ENCODE results near the gene TSHZ2. TPM values are rescaled to one million over a fixed set of nuclear protein-coding genes. Genes with fewer than 3 reads are reported as not detected.

The TSHZ2 gene
- total RNA-seq, 1 donor from 2014 or later, result 9.9 TPM

DNA sequence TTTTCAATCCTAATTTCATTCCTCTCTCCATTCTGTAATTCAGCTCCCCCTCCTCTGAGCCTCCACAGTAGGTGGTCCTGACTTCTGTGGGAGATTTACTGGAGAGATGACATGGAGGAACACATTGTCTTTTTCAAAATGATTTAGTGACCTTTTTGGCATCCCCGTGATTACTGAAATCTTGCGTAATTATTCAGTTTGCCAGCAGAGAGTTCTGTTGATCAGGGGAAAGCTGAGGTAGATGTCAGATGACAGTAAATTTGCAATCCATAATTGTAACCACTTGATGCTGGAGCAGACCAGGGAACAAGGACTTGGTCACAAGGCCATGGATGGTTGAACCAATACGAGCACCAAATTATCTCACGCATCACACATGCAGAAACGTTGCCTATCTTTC, 302.2 kb downstream of the TSHZ2 start:
- H3K36me3 ChIP-seq (ENCODE audit: control insufficient read depth in 3 of 3, insufficient read depth in 3 of 3, low read length in 3 of 3), result no peaks in the 10 kb centered on the region
- H3K4me1 ChIP-seq (ENCODE audit: control insufficient read depth in 3 of 3, insufficient read depth in 3 of 3, low read length in 3 of 3), result peaks cover 3 to 8% (median 8%) of the 10 kb centered on the region in 3 donors
- no peak overlapping the region for H3K27ac ChIP-seq (ENCODE audit: low read depth, low read length)
- no peak overlapping the region for H3K9ac ChIP-seq (ENCODE audit: low read depth in 1 of 3, low read length in 3 of 3)
- no peak overlapping the region for H3K4me3 ChIP-seq (ENCODE audit: low read length in 3 of 3)
- H3K27me3 ChIP-seq (ENCODE audit: control insufficient read depth in 3 of 3, insufficient read depth in 3 of 3, low read length in 3 of 3), result peaks cover 0 to 2% (median 0%) of the 10 kb centered on the region in 3 donors
- H3K9me3 ChIP-seq (ENCODE audit: control insufficient read depth in 3 of 3, low read length in 3 of 3), result no peaks in the 10 kb centered on the region

DNA sequence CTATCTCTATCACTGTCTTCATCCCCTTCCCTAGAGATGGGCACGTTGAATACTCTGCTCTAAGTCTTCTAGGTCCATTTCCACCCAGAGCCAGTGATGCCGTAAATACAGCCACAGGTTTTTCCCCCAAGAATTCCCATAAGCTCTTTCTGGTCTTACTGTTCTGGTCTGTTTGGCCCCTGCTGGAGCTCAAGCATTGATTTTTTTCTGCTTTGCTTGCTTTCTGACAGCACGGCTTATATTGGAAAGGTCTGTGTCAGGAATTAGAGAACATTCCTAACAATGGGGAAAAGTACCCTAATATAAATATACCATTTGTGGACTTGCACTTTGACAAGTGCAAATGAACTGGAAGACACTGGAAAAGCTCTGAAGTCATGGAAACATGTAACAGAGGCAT, 302.6 kb downstream of the TSHZ2 start:
- Histone ChIP-seq H3K4me3 (ENCODE audit: low read length in 3 of 3) (no peak overlapping the region), H3K27ac (ENCODE audit: low read depth, low read length) (no peak overlapping the region), H3K9me3 (ENCODE audit: control insufficient read depth in 3 of 3, low read length in 3 of 3) (no peaks in the 10 kb centered on the region), H3K27me3 (ENCODE audit: control insufficient read depth in 3 of 3, insufficient read depth in 3 of 3, low read length in 3 of 3) (peaks cover 0 to 2% (median 0%) of the 10 kb centered on the region in 3 donors), H3K4me1 (ENCODE audit: control insufficient read depth in 3 of 3, insufficient read depth in 3 of 3, low read length in 3 of 3) (peaks cover 3 to 8% (median 8%) of the 10 kb centered on the region in 3 donors), H3K36me3 (ENCODE audit: control insufficient read depth in 3 of 3, insufficient read depth in 3 of 3, low read length in 3 of 3) (no peaks in the 10 kb centered on the region), H3K9ac (ENCODE audit: low read depth in 1 of 3, low read length in 3 of 3) (no peak overlapping the region)

DNA sequence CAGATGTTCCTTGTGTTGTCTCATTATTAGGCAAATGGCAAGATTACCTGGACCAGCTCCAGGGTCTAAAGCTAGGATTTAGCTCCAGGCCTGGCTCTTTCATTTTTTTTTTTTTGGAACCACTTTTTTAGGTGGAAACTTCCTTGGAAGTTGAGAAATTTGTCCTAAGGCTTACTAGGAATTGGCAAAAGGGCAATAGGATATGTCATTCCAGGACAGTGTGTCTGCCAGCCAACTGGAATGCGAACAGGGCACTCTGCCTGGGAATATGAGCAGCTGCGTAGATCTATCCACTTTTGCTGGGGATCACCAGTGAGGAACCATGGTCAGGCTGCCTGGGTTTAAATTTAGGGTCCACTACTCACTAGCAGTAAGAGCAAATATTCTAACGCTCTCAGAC, 304.0 kb downstream of the TSHZ2 start:
- Histone ChIP-seq H3K4me3 (ENCODE audit: low read length in 3 of 3) (no peak overlapping the region), H3K27me3 (ENCODE audit: control insufficient read depth in 3 of 3, insufficient read depth in 3 of 3, low read length in 3 of 3) (peaks cover 0 to 2% (median 0%) of the 10 kb centered on the region in 3 donors), H3K36me3 (ENCODE audit: control insufficient read depth in 3 of 3, insufficient read depth in 3 of 3, low read length in 3 of 3) (no peaks in the 10 kb centered on the region), H3K9me3 (ENCODE audit: control insufficient read depth in 3 of 3, low read length in 3 of 3) (no peaks in the 10 kb centered on the region), H3K4me1 (ENCODE audit: control insufficient read depth in 3 of 3, insufficient read depth in 3 of 3, low read length in 3 of 3) (peaks cover 3 to 8% (median 8%) of the 10 kb centered on the region in 3 donors), H3K27ac (ENCODE audit: low read depth, low read length) (no peak overlapping the region), H3K9ac (ENCODE audit: low read depth in 1 of 3, low read length in 3 of 3) (no peak overlapping the region)

DNA sequence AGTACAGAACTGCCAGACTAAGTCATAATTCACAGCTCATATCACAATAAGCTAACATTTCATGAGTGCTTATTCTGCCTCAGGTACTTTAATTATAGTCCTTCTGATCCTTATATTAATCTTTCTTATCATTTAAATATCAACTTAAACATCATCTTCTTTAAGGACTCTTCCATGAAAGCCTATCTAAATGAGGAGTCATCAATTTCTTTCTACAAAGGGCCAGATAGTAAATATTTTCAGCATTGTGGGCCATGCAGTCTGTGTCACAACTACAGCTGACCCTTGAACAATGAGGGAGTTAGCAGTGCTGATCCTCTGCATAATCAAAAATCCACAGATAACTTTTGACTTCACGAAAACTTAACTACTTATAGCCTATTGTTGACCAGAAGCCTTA, 306.4 kb downstream of the TSHZ2 start:
- no peak overlapping the region for H3K4me3 ChIP-seq (ENCODE audit: low read length in 3 of 3)
- peaks cover 3 to 8% (median 8%) of the 10 kb centered on the region in 3 donors for H3K4me1 ChIP-seq (ENCODE audit: control insufficient read depth in 3 of 3, insufficient read depth in 3 of 3, low read length in 3 of 3)
- H3K27ac ChIP-seq (ENCODE audit: low read depth, low read length), result no peak overlapping the region
- no peaks in the 10 kb centered on the region for H3K36me3 ChIP-seq (ENCODE audit: control insufficient read depth in 3 of 3, insufficient read depth in 3 of 3, low read length in 3 of 3)
- H3K27me3 ChIP-seq (ENCODE audit: control insufficient read depth in 3 of 3, insufficient read depth in 3 of 3, low read length in 3 of 3), result no peaks in the 10 kb centered on the region
- H3K9me3 ChIP-seq (ENCODE audit: control insufficient read depth in 3 of 3, low read length in 3 of 3), result no peaks in the 10 kb centered on the region
- H3K9ac ChIP-seq (ENCODE audit: low read depth in 1 of 3, low read length in 3 of 3), result no peak overlapping the region

DNA sequence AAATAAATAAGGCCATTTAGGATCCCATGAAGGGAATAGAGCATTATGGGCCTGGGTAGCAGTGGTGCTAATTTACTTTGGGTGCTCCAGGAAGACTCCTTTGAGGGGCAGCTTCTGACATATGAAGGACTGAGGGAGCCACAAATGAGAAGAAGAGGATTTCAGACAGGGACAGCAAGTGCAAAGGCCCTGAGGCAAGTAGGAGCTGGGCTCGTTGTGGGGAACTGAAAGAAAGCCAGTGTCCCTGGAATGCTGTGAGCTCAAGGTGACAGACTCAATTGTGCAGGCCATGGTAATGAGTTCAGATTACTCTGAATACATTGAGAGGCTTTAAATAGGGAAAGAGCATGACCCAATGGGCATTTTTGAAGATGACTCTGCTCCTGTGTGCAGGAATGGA, 307.6 kb downstream of the TSHZ2 start:
- Histone ChIP-seq H3K27ac (ENCODE audit: low read depth, low read length) (no peak overlapping the region), H3K4me3 (ENCODE audit: low read length in 3 of 3) (no peak overlapping the region), H3K9me3 (ENCODE audit: control insufficient read depth in 3 of 3, low read length in 3 of 3) (no peaks in the 10 kb centered on the region), H3K9ac (ENCODE audit: low read depth in 1 of 3, low read length in 3 of 3) (no peak overlapping the region), H3K4me1 (ENCODE audit: control insufficient read depth in 3 of 3, insufficient read depth in 3 of 3, low read length in 3 of 3) (peaks cover 3 to 8% (median 8%) of the 10 kb centered on the region in 3 donors), H3K27me3 (ENCODE audit: control insufficient read depth in 3 of 3, insufficient read depth in 3 of 3, low read length in 3 of 3) (no peaks in the 10 kb centered on the region), H3K36me3 (ENCODE audit: control insufficient read depth in 3 of 3, insufficient read depth in 3 of 3, low read length in 3 of 3) (no peaks in the 10 kb centered on the region)

GRCh38 chr20:53281557-53282117, 309.5 kb downstream of the TSHZ2 start:
- H3K27ac ChIP-seq (ENCODE audit: low read depth, low read length), result no peak overlapping the region
- peaks cover 1 to 3% (median 3%) of the 10 kb centered on the region in 3 donors for H3K4me1 ChIP-seq (ENCODE audit: control insufficient read depth in 3 of 3, insufficient read depth in 3 of 3, low read length in 3 of 3)
- no peaks in the 10 kb centered on the region for H3K36me3 ChIP-seq (ENCODE audit: control insufficient read depth in 3 of 3, insufficient read depth in 3 of 3, low read length in 3 of 3)
- no peak overlapping the region for H3K9ac ChIP-seq (ENCODE audit: low read depth in 1 of 3, low read length in 3 of 3)
- H3K9me3 ChIP-seq (ENCODE audit: control insufficient read depth in 3 of 3, low read length in 3 of 3), result no peaks in the 10 kb centered on the region
- H3K4me3 ChIP-seq (ENCODE audit: low read length in 3 of 3), result no peak overlapping the region
- H3K27me3 ChIP-seq (ENCODE audit: control insufficient read depth in 3 of 3, insufficient read depth in 3 of 3, low read length in 3 of 3), result no peaks in the 10 kb centered on the region

DNA sequence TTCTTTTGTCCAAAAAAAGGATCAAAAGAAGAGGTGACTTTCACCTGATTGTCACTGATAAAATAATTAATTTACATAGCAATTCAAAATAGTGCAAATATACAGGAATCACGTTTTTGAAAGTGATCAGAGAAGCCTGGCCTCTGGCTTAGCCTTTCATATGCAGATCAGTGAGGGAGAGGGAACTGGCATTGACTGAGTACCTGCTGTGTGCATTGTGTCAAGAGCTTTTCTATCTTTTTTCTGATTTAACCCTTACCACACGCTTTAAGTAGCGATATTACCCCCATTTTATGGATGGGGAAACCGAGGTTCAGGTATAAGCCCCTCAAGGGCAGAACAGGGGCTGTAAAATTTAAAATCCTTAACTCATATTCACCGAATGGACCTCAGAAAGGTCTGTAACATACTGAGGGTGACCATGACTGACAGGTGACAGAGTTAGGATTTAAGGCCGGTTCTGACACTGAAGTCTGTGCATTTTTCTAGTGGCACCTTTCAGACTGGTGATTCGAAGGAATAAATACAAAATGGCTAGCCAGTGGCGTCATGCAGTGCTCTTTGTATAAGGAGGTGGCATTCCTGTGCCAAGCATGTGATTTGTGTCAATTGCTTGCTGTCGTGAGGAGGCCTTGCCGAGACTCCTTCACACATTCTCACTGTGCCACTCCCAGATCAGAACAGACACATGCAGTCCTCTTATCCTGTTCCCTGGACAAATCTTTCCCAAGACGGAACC, 310.2 kb downstream of the TSHZ2 start:
- Histone ChIP-seq H3K27me3 (ENCODE audit: control insufficient read depth in 3 of 3, insufficient read depth in 3 of 3, low read length in 3 of 3) (no peaks in the 10 kb centered on the region), H3K9ac (ENCODE audit: low read depth in 1 of 3, low read length in 3 of 3) (no peak overlapping the region), H3K4me1 (ENCODE audit: control insufficient read depth in 3 of 3, insufficient read depth in 3 of 3, low read length in 3 of 3) (no peaks in the 10 kb centered on the region), H3K36me3 (ENCODE audit: control insufficient read depth in 3 of 3, insufficient read depth in 3 of 3, low read length in 3 of 3) (no peaks in the 10 kb centered on the region), H3K9me3 (ENCODE audit: control insufficient read depth in 3 of 3, low read length in 3 of 3) (no peaks in the 10 kb centered on the region), H3K4me3 (ENCODE audit: low read length in 3 of 3) (no peak overlapping the region), H3K27ac (ENCODE audit: low read depth, low read length) (no peak overlapping the region)

GRCh38 chr20:53283011-53283410, 310.9 kb downstream of the TSHZ2 start:
- Histone ChIP-seq H3K4me1 (ENCODE audit: control insufficient read depth in 3 of 3, insufficient read depth in 3 of 3, low read length in 3 of 3) (no peaks in the 10 kb centered on the region), H3K27ac (ENCODE audit: low read depth, low read length) (no peak overlapping the region), H3K27me3 (ENCODE audit: control insufficient read depth in 3 of 3, insufficient read depth in 3 of 3, low read length in 3 of 3) (no peaks in the 10 kb centered on the region), H3K4me3 (ENCODE audit: low read length in 3 of 3) (no peak overlapping the region), H3K36me3 (ENCODE audit: control insufficient read depth in 3 of 3, insufficient read depth in 3 of 3, low read length in 3 of 3) (no peaks in the 10 kb centered on the region), H3K9me3 (ENCODE audit: control insufficient read depth in 3 of 3, low read length in 3 of 3) (no peaks in the 10 kb centered on the region), H3K9ac (ENCODE audit: low read depth in 1 of 3, low read length in 3 of 3) (no peak overlapping the region)

GRCh38 chr20:53283597-53283996, 311.4 kb downstream of the TSHZ2 start:
- Histone ChIP-seq H3K9me3 (ENCODE audit: control insufficient read depth in 3 of 3, low read length in 3 of 3) (no peaks in the 10 kb centered on the region), H3K4me1 (ENCODE audit: control insufficient read depth in 3 of 3, insufficient read depth in 3 of 3, low read length in 3 of 3) (no peaks in the 10 kb centered on the region), H3K27me3 (ENCODE audit: control insufficient read depth in 3 of 3, insufficient read depth in 3 of 3, low read length in 3 of 3) (no peaks in the 10 kb centered on the region), H3K27ac (ENCODE audit: low read depth, low read length) (no peak overlapping the region), H3K9ac (ENCODE audit: low read depth in 1 of 3, low read length in 3 of 3) (no peak overlapping the region), H3K4me3 (ENCODE audit: low read length in 3 of 3) (no peak overlapping the region), H3K36me3 (ENCODE audit: control insufficient read depth in 3 of 3, insufficient read depth in 3 of 3, low read length in 3 of 3) (no peaks in the 10 kb centered on the region)

DNA sequence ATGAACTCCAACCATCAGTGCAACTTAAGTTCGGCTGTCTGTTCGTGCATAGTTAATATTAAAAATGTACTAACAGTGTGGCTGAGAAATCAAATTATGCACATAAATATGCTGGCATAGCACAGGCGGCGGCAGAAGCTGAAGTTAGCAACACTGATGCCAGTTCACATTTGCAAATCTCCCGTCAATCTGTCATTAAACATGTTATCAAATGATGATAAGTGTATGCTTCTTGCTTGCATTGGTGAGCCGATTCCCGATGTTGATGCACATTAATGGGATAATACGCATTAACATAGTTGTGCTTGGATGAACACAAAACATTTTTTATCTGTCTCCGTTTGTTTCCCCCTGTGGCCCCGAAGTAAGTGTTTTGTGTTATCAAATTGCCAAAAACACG, 312.1 kb downstream of the TSHZ2 start:
- no peaks in the 10 kb centered on the region for H3K27me3 ChIP-seq (ENCODE audit: control insufficient read depth in 3 of 3, insufficient read depth in 3 of 3, low read length in 3 of 3)
- H3K9ac ChIP-seq (ENCODE audit: low read depth in 1 of 3, low read length in 3 of 3), result no peak overlapping the region
- no peaks in the 10 kb centered on the region for H3K4me1 ChIP-seq (ENCODE audit: control insufficient read depth in 3 of 3, insufficient read depth in 3 of 3, low read length in 3 of 3)
- H3K4me3 ChIP-seq (ENCODE audit: low read length in 3 of 3), result no peak overlapping the region
- H3K36me3 ChIP-seq (ENCODE audit: control insufficient read depth in 3 of 3, insufficient read depth in 3 of 3, low read length in 3 of 3), result no peaks in the 10 kb centered on the region
- no peak overlapping the region for H3K27ac ChIP-seq (ENCODE audit: low read depth, low read length)
- no peaks in the 10 kb centered on the region for H3K9me3 ChIP-seq (ENCODE audit: control insufficient read depth in 3 of 3, low read length in 3 of 3)

All from skeletal muscle tissue (tissue), 4 donors.